BE2C (cell line): ENCODE results near the gene PLVAP.
A peak's percentile ranks its signal among the peaks of the same experiment; 100 is the strongest.

Source experiments
- DNase-seq: peaks from one replicate; pipeline ENCODE4 v3.0.0-alpha.2; 2020
- H3K27me3 ChIP-seq: fragments of 250-450 bp; sonication (Bioruptor Pico); 2 replicates; pipeline ENCODE4 v1.5.1; 2020; ENCODE audit warnings: mild to moderate bottlenecking
- H3K36me3 ChIP-seq: fragments of 250-450 bp; sonication (Bioruptor Pico); 2 replicates; pipeline ENCODE4 v1.5.1; 2020; ENCODE audit warnings: mild to moderate bottlenecking
- H3K4me1 ChIP-seq: fragments of 250-450 bp; sonication (Bioruptor Pico); 2 replicates; pipeline ENCODE4 v1.5.1; 2020
- H3K4me3 ChIP-seq: 2 replicates; pipeline ENCODE4 v1.5.1; 2011; ENCODE audit warnings: low read depth, low read length
- H3K9me3 ChIP-seq: fragments of 250-450 bp; sonication (Bioruptor Pico); 2 replicates; pipeline ENCODE4 v1.5.1; 2020
- CTCF ChIP-seq: IDR thresholded peaks from 2 replicates; pipeline ENCODE4 v1.5.1; 2012; ENCODE audit warnings: mild to moderate bottlenecking, low read depth, low read length

The PLVAP gene

GRCh38 chr19:17305216-17305516, 72.0 kb downstream of the PLVAP start:
- Histone ChIP-seq H3K4me1 (peaks cover 6% of the 10 kb centered on the region), H3K27me3 (no peaks in the 10 kb centered on the region), H3K36me3 (no peaks in the 10 kb centered on the region), H3K9me3 (no peaks in the 10 kb centered on the region), H3K4me3 (no peak overlapping the region)
- TF ChIP-seq CTCF, result no peak
- DNase-seq, result no peak

GRCh38 chr19:17304386-17305215, 72.5 kb downstream of the PLVAP start:
- H3K36me3 ChIP-seq, result no peaks in the 10 kb centered on the region

GRCh38 chr19:17303940-17304267, 73.2 kb downstream of the PLVAP start:
- Histone ChIP-seq H3K4me3 (no peak overlapping the region), H3K27me3 (no peaks in the 10 kb centered on the region), H3K4me1 (peaks cover 6% of the 10 kb centered on the region), H3K36me3 (no peaks in the 10 kb centered on the region), H3K9me3 (no peaks in the 10 kb centered on the region)
- DNase-seq, result no peak
- TF ChIP-seq CTCF, result no peak

More at GRCh38 chr19:17304386-17305215, 72.5 kb downstream of the PLVAP start:
- Histone ChIP-seq H3K9me3 (no peaks in the 10 kb centered on the region), H3K4me1 (peaks cover 6% of the 10 kb centered on the region), H3K27me3 (no peaks in the 10 kb centered on the region), H3K4me3 (no peak overlapping the region)
- no peak for TF ChIP-seq CTCF
- no peak for DNase-seq

- DNase-seq, result peak; percentile 97
- Histone ChIP-seq H3K4me3 (peak within 1 kb of the TSS; percentile 66), H3K9me3 (no peaks in the 10 kb centered on the region), H3K36me3 (no peaks in the 10 kb centered on the region), H3K27me3 (no peaks in the 10 kb centered on the region), H3K4me1 (peaks cover 6% of the 10 kb centered on the region)
- TF ChIP-seq CTCF, result peak; percentile 44
Measured at GRCh38 chr19:17303167-17303939, 73.8 kb downstream of the PLVAP start, which contains the start of gene ABHD8. ABHD8 (minus strand) TSS chr19:17303425; CDS start chr19:17301616, 1,809 bp downstream.

GRCh38 chr19:17302391-17303166, 74.6 kb downstream of the PLVAP start:
- no peaks in the 10 kb centered on the region for H3K36me3 ChIP-seq
- H3K27me3 ChIP-seq, result no peaks in the 10 kb centered on the region
- H3K9me3 ChIP-seq, result no peaks in the 10 kb centered on the region
- H3K4me1 ChIP-seq, result peaks cover 6% of the 10 kb centered on the region
- TF ChIP-seq CTCF, result no peak
- DNase-seq, result no peak
- peak overlapping the region; percentile 66 for H3K4me3 ChIP-seq
